ENCODE measurements around the gene MRPL48. TPM values are rescaled to one million over a fixed set of nuclear protein-coding genes. Genes with fewer than 3 reads are reported as not detected.

Gene MRPL48
- total and polyA plus RNA-seq, 4 donors: 37.5 to 58.5 (median 40.4) TPM

GRCh38 chr11:73752903-73753302 is 34.8 kb upstream of the MRPL48 start:
- no peaks in the 10 kb centered on the region for H3K9me3 ChIP-seq (ENCODE audit: control insufficient read depth, insufficient read depth, low read length)
- H3K27me3 ChIP-seq (ENCODE audit: control insufficient read depth, insufficient read depth, low read length): no peaks in the 10 kb centered on the region
- DNase-seq (ENCODE audit: low read depth in 4 of 6, low spot score in 6 of 6): no peak
- H3K4me3 ChIP-seq (ENCODE audit: low read depth, low read length): no peak overlapping the region
- H3K4me1 ChIP-seq (ENCODE audit: control insufficient read depth, insufficient read depth, low read length): peaks cover 9% of the 10 kb centered on the region
- no peak overlapping the region for H3K27ac ChIP-seq (ENCODE audit: low read depth, low read length)
- WGBS (ENCODE audit: insufficient coverage): 67% methylated on average over 5 of the region's 7 CpGs
- peaks cover 7% of the 10 kb centered on the region for H3K36me3 ChIP-seq (ENCODE audit: control insufficient read depth, insufficient read depth, low read length)

GRCh38 chr11:73753938-73754337 is 33.7 kb upstream of the MRPL48 start:
- Histone ChIP-seq H3K4me1 (ENCODE audit: control insufficient read depth, insufficient read depth, low read length) (peaks cover 9% of the 10 kb centered on the region), H3K27ac (ENCODE audit: low read depth, low read length) (no peak overlapping the region), H3K9me3 (ENCODE audit: control insufficient read depth, insufficient read depth, low read length) (no peaks in the 10 kb centered on the region), H3K36me3 (ENCODE audit: control insufficient read depth, insufficient read depth, low read length) (peaks cover 7% of the 10 kb centered on the region), H3K27me3 (ENCODE audit: control insufficient read depth, insufficient read depth, low read length) (no peaks in the 10 kb centered on the region), H3K4me3 (ENCODE audit: low read depth, low read length) (no peak overlapping the region)
- DNase-seq (ENCODE audit: low read depth in 4 of 6, low spot score in 6 of 6): no peak
- 100% methylated on average over 1 of the region's 1 CpG for WGBS (ENCODE audit: insufficient coverage)

GRCh38 chr11:73755670-73756069 is 32.0 kb upstream of the MRPL48 start:
- H3K27ac ChIP-seq (ENCODE audit: low read depth, low read length): no peak overlapping the region
- H3K36me3 ChIP-seq (ENCODE audit: control insufficient read depth, insufficient read depth, low read length): peaks cover 7% of the 10 kb centered on the region
- no peaks in the 10 kb centered on the region for H3K9me3 ChIP-seq (ENCODE audit: control insufficient read depth, insufficient read depth, low read length)
- H3K27me3 ChIP-seq (ENCODE audit: control insufficient read depth, insufficient read depth, low read length): no peaks in the 10 kb centered on the region
- DNase-seq (ENCODE audit: low read depth in 4 of 6, low spot score in 6 of 6): no peak
- H3K4me3 ChIP-seq (ENCODE audit: low read depth, low read length): no peak overlapping the region
- peaks cover 9% of the 10 kb centered on the region for H3K4me1 ChIP-seq (ENCODE audit: control insufficient read depth, insufficient read depth, low read length)

DNA sequence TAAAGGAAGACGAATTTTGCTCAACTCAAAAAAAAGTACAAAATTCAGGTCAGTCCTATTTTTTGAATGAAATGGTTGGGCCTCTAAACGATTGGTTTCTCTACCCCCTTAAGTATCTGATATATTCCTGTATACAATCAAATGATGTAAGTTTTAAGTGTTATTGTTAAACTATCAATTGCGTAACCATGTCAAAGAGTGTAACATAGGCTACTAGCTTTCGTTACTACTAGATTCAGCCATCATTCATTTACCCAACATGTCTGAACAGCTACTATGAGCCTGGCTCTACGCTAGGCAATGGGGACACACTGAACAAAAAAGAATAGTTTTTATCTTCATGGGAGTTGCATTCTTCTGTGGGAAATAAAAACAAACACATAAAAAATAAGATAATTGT is 30.1 kb upstream of the MRPL48 start:
- DNase-seq (ENCODE audit: low read depth in 4 of 6, low spot score in 6 of 6): peak in 1 of 6 donors; percentile 9
- no CpG with 5 or more reads among the region's 5 CpGs for WGBS (ENCODE audit: insufficient coverage)
- Histone ChIP-seq H3K36me3 (ENCODE audit: control insufficient read depth, insufficient read depth, low read length) (peaks cover 7% of the 10 kb centered on the region), H3K27ac (ENCODE audit: low read depth, low read length) (no peak overlapping the region), H3K4me3 (ENCODE audit: low read depth, low read length) (no peak overlapping the region), H3K4me1 (ENCODE audit: control insufficient read depth, insufficient read depth, low read length) (peaks cover 8% of the 10 kb centered on the region), H3K9me3 (ENCODE audit: control insufficient read depth, insufficient read depth, low read length) (no peaks in the 10 kb centered on the region), H3K27me3 (ENCODE audit: control insufficient read depth, insufficient read depth, low read length) (no peaks in the 10 kb centered on the region)

DNA sequence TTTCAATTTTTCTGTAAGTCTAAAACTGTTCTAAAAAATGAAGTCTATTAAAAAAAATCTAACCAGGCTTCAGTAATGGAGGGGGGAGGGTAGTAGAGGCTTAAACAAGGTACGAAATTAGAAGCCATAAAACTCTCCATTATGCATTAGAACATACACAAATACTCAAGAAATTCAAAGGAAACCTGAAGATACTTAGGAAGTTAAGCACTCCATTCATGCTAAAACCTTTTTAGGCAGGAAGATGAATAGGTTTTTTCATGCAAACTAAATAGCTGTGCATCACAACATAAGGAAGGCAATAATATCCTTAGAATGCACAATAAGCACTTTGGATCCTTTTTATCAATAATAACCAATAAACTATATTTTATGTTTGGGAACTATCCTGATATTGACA is 29.2 kb upstream of the MRPL48 start:
- no CpG with 5 or more reads among the region's 1 CpG for WGBS (ENCODE audit: insufficient coverage)
- Histone ChIP-seq H3K36me3 (ENCODE audit: control insufficient read depth, insufficient read depth, low read length) (peaks cover 6% of the 10 kb centered on the region), H3K27ac (ENCODE audit: low read depth, low read length) (no peak overlapping the region), H3K9me3 (ENCODE audit: control insufficient read depth, insufficient read depth, low read length) (no peaks in the 10 kb centered on the region), H3K27me3 (ENCODE audit: control insufficient read depth, insufficient read depth, low read length) (no peaks in the 10 kb centered on the region), H3K4me1 (ENCODE audit: control insufficient read depth, insufficient read depth, low read length) (peaks cover 4% of the 10 kb centered on the region), H3K4me3 (ENCODE audit: low read depth, low read length) (peak overlapping the region; percentile 91)
- no peak for DNase-seq (ENCODE audit: low read depth in 4 of 6, low spot score in 6 of 6)

DNA sequence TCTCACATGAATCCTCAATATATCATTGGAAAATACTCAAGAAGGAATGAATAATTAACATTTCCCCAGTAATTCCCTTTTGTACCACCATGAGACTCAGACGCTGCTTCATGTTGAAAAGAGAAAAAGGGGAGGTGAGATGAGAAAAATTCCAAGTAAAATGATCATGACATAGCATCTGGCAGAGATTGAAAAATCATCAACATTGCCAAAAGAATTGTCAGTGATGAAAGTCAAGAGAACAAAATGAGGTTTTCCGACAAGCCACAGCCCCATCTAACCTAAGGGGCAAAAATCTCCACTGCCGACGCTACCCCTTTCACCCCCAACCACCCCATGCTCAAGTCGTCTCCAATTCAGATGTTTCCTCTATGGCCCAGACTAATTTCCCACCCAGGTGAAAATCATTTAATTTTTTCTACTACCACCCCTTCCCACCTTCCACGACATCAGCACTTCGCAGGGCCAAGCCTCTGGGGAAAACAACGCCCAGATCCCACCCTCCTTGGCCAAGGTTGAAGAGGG is 28.0 kb upstream of the MRPL48 start:
- Histone ChIP-seq H3K27ac (ENCODE audit: low read depth, low read length) (peak overlapping the region; percentile 98), H3K9me3 (ENCODE audit: control insufficient read depth, insufficient read depth, low read length) (no peaks in the 10 kb centered on the region), H3K27me3 (ENCODE audit: control insufficient read depth, insufficient read depth, low read length) (no peaks in the 10 kb centered on the region), H3K4me1 (ENCODE audit: control insufficient read depth, insufficient read depth, low read length) (peaks cover 4% of the 10 kb centered on the region), H3K4me3 (ENCODE audit: low read depth, low read length) (peak overlapping the region; percentile 91), H3K36me3 (ENCODE audit: control insufficient read depth, insufficient read depth, low read length) (peaks cover 3% of the 10 kb centered on the region)
- WGBS (ENCODE audit: insufficient coverage): 0% methylated on average over 4 of the region's 8 CpGs
- peak; percentile 11 to 62 (median 35) for DNase-seq (ENCODE audit: low read depth in 4 of 6, low spot score in 6 of 6)

DNA sequence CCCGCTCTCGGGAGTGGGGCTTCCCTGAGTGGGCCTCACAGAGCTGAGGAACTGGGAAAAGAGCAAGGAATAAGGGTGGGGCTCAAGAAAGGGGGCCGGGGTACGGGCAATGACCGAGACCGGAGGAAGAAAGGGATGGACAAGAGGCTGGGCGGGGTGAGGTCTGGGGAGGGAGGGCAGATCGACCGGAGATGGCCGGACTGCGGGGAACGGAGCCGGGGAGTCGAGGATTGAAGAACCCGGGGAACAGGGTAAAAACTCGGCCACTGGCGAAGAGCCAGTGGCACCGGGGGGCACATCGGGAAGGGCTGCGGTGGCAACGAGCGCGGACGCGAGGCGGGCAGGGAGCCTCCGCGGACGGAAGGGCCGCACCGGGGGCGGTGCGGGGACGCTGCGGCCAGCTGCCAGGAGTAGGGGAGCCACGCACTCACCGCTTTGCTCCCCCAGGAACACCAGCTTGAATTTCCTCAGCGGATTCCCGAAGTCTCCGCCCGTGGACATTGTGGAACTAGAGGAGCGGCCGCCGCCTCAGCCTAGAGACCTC is 27.5 kb upstream of the MRPL48 start:
- peak overlapping the region; percentile 91 for H3K4me3 ChIP-seq (ENCODE audit: low read depth, low read length)
- DNase-seq (ENCODE audit: low read depth in 4 of 6, low spot score in 6 of 6): peak; percentile 24 to 72 (median 34)
- WGBS (ENCODE audit: insufficient coverage): under 1% methylated on average over 44 of the region's 44 CpGs
- peaks cover 3% of the 10 kb centered on the region for H3K36me3 ChIP-seq (ENCODE audit: control insufficient read depth, insufficient read depth, low read length)
- H3K27ac ChIP-seq (ENCODE audit: low read depth, low read length): peak overlapping the region; percentile 98
- no peaks in the 10 kb centered on the region for H3K27me3 ChIP-seq (ENCODE audit: control insufficient read depth, insufficient read depth, low read length)
- H3K4me1 ChIP-seq (ENCODE audit: control insufficient read depth, insufficient read depth, low read length): peaks cover 4% of the 10 kb centered on the region
- no peaks in the 10 kb centered on the region for H3K9me3 ChIP-seq (ENCODE audit: control insufficient read depth, insufficient read depth, low read length)

DNA sequence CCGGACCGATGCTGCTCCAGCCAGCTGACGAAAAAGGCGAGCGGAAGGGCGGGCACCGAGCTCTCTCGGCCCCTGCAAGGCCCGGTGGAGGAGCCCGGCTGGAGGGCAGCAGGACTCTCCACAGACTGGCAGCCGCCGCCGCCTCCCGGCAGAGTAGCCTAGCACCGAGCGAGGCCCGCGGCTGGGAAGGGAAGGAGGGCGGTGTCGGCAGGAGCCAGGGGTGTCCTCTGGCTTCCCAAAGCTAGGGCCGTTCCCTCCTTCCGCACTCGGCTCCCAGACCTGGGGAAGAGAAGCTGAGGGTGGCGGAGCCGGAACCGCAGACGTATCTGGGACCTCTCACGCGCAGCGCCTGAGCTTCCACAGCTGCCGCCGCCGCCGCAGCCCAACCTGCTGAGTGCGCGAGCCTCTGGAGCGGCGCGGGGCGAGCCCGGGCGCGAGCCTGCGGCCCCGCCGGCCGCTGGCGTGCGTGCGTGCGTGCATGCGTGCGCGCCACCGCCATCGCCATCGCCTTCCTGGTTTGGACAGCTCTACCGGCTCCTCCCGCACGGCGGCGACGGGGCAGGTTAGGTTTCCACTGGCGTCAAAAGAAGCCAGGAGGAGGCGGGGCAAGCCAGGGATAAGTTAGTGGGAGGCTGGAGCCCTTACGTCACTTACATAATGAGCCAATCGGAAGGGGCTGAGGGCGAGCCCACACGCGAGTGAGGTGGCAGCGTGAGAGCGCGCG is 26.8 kb upstream of the MRPL48 start, which contains the start of gene RAB6A:
Gene RAB6A (minus strand): TSS at position 396 of the 724 bp plus-strand sequence. CDS start 439 bp downstream, outside the sequence.
- H3K27ac ChIP-seq (ENCODE audit: low read depth, low read length): peak within 1 kb of the TSS; percentile 98
- under 1% methylated on average over 74 of the region's 74 CpGs for WGBS (ENCODE audit: insufficient coverage)
- H3K4me1 ChIP-seq (ENCODE audit: control insufficient read depth, insufficient read depth, low read length): peaks cover 4% of the 10 kb centered on the region
- H3K4me3 ChIP-seq (ENCODE audit: low read depth, low read length): peak within 1 kb of the TSS; percentile 91
- peaks cover under 1% of the 10 kb centered on the region for H3K36me3 ChIP-seq (ENCODE audit: control insufficient read depth, insufficient read depth, low read length)
- no peaks in the 10 kb centered on the region for H3K9me3 ChIP-seq (ENCODE audit: control insufficient read depth, insufficient read depth, low read length)
- DNase-seq (ENCODE audit: low read depth in 4 of 6, low spot score in 6 of 6): peak; percentile 94 to 100 (median 100)
- no peaks in the 10 kb centered on the region for H3K27me3 ChIP-seq (ENCODE audit: control insufficient read depth, insufficient read depth, low read length)

- 44% methylated on average over 8 of the region's 16 CpGs for WGBS (ENCODE audit: insufficient coverage)
- peak overlapping the region; percentile 91 for H3K4me3 ChIP-seq (ENCODE audit: low read depth, low read length)
- H3K9me3 ChIP-seq (ENCODE audit: control insufficient read depth, insufficient read depth, low read length): no peaks in the 10 kb centered on the region
- no peaks in the 10 kb centered on the region for H3K27me3 ChIP-seq (ENCODE audit: control insufficient read depth, insufficient read depth, low read length)
- H3K27ac ChIP-seq (ENCODE audit: low read depth, low read length): peak overlapping the region; percentile 77
- peaks cover 4% of the 10 kb centered on the region for H3K4me1 ChIP-seq (ENCODE audit: control insufficient read depth, insufficient read depth, low read length)
- no peaks in the 10 kb centered on the region for H3K36me3 ChIP-seq (ENCODE audit: control insufficient read depth, insufficient read depth, low read length)
- DNase-seq (ENCODE audit: low read depth in 4 of 6, low spot score in 6 of 6): peak in 1 of 6 donors; percentile 19
Measured at GRCh38 chr11:73761403-73761945, 26.2 kb upstream of the MRPL48 start.

All from spinal cord (tissue), 10 donors.